Measurements from ENCODE around the gene MYL12A. TPM values are rescaled to one million over a fixed set of nuclear protein-coding genes. Genes with fewer than 3 reads are reported as not detected.
A peak's percentile ranks its signal among the peaks of the same experiment; 100 is the strongest.

The MYL12A gene
- total and polyA plus RNA-seq, 2 of the 13 experiments (the other 11 are each of a cell fraction or from before 2014, with no cell fraction given), result 261 to 277 TPM

GRCh38 chr18:3261373-3262233, 14.0 kb downstream of the MYL12A start, which contains the start of gene MYL12B (continued):
- TF ChIP-seq PRDM10 (CRISPR knock-in tag; IDR thresholded peaks at IDR 0.05; ENCODE audit: low read depth) (peak; percentile 99), ISL2 (CRISPR knock-in tag; IDR thresholded peaks at IDR 0.05) (peak; percentile 50), SYNCRIP (IDR thresholded peaks at IDR 0.05; ENCODE audit: insufficient read depth, low read depth, low read length) (no peak), TEF (CRISPR knock-in tag; IDR thresholded peaks at IDR 0.05) (no peak), SP140L (CRISPR knock-in tag; IDR thresholded peaks at IDR 0.05; ENCODE audit: borderline replicate concordance) (no peak), DPF2 (CRISPR knock-in tag; IDR thresholded peaks at IDR 0.05; ENCODE audit: borderline replicate concordance, low read depth) (no peak), ZNF274 (CRISPR knock-in tag; IDR thresholded peaks at IDR 0.05) (peak; percentile 83), ZNF800 (CRISPR knock-in tag; IDR thresholded peaks at IDR 0.05) (peak; percentile 37; the same call in 1 of the 2 replicates), ZNF260 (CRISPR knock-in tag; IDR thresholded peaks at IDR 0.05; ENCODE audit: borderline replicate concordance, low read depth) (no peak), TFDP2 (CRISPR knock-in tag; IDR thresholded peaks at IDR 0.05) (peak; percentile 15; the same call in 1 of the 2 replicates), ZNF660 (CRISPR knock-in tag; IDR thresholded peaks at IDR 0.05; ENCODE audit: borderline replicate concordance, low read depth) (no peak), U2AF1 (optimal IDR thresholded peaks at IDR 0.05; ENCODE audit: low read depth, low read length) (no peak), FOXK1 (CRISPR knock-in tag; IDR thresholded peaks at IDR 0.05; ENCODE audit: borderline replicate concordance, low read depth) (peak; percentile 67; the same call in 1 of the 2 replicates), ZNF430 (CRISPR knock-in tag; IDR thresholded peaks at IDR 0.05) (peak; percentile 91), TIGD3 (CRISPR knock-in tag; IDR thresholded peaks at IDR 0.05; ENCODE audit: borderline replicate concordance) (no peak), ZFP82 (CRISPR knock-in tag; IDR thresholded peaks at IDR 0.05; ENCODE audit: borderline replicate concordance) (peak; percentile 97), ZNF670 (CRISPR knock-in tag; IDR thresholded peaks at IDR 0.05; ENCODE audit: borderline replicate concordance) (peak; percentile 97; the same call in 1 of the 2 replicates), ZNF703 (CRISPR knock-in tag; IDR thresholded peaks at IDR 0.05; ENCODE audit: borderline replicate concordance) (peak; percentile 38; the same call in 1 of the 2 replicates), SIN3B (IDR thresholded peaks at IDR 0.05; ENCODE audit: low read length) (peak; percentile 58; the same call in 1 of the 2 replicates)
